B cell (primary cell): Measurements from ENCODE around the gene FBXL13.
"Not testable (repeated sequence)": the region's sequence is repeated elsewhere in the genome, so short reads cannot be mapped to it uniquely, and the experiment has no call there.

ENCODE experiments used
- EZH2 ChIP-seq: IDR thresholded peaks from 2 replicates; pipeline ENCODE4 v1.6.1; 2012; ENCODE audit warnings: borderline replicate concordance, low read depth, mild to moderate bottlenecking, moderate library complexity, low read length; ENCODE audit not compliant: insufficient read depth, poor library complexity, severe bottlenecking
- TF ChIP-seq, protein P1 (sequence below): fragments of 200-600 bp; IDR thresholded peaks from one replicate; pipeline ENCODE4 v1.8.0; 2022; ENCODE audit warnings: antibody characterized with exemption, mild to moderate bottlenecking

DNA sequence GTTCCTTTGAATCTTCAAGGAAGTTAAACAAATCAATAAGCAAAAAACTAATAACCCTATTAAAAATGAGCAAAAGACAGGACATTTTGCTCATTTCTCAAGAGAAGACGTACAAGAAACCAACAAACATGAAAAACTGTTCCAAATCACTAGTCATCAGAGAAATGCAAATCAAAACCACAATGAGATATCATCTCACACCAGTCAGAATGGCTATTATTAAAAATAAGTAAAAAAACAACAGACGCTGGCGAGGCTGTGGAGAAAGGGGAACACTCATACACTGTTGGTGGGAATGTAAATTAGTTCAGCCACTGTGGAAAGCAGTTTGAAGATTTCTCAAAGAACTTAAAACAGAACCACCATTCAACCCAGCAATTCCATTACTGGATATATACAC, 304.1 kb downstream of the FBXL13 start:
- TF ChIP-seq, protein P1, sequence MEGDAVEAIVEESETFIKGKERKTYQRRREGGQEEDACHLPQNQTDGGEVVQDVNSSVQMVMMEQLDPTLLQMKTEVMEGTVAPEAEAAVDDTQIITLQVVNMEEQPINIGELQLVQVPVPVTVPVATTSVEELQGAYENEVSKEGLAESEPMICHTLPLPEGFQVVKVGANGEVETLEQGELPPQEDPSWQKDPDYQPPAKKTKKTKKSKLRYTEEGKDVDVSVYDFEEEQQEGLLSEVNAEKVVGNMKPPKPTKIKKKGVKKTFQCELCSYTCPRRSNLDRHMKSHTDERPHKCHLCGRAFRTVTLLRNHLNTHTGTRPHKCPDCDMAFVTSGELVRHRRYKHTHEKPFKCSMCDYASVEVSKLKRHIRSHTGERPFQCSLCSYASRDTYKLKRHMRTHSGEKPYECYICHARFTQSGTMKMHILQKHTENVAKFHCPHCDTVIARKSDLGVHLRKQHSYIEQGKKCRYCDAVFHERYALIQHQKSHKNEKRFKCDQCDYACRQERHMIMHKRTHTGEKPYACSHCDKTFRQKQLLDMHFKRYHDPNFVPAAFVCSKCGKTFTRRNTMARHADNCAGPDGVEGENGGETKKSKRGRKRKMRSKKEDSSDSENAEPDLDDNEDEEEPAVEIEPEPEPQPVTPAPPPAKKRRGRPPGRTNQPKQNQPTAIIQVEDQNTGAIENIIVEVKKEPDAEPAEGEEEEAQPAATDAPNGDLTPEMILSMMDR = not testable (repeated sequence)
- TF ChIP-seq EZH2 = not testable (repeated sequence)
